GM18517 (cell line): ENCODE data around the gene SLC12A7.

Source experiments
- ATAC-seq: cut with Tn5 transposase; IDR thresholded peaks from one replicate; pipeline ENCODE4 v1.9.1; 2021; ENCODE audit warnings: mild to moderate bottlenecking, moderate library complexity; ENCODE audit not compliant: unreplicated experiment

SLC12A7 gene

GRCh38 chr5:1038417-1039209, 73.2 kb downstream of the SLC12A7 start:
- ATAC-seq: no peak

GRCh38 chr5:1037671-1038416, 74.0 kb downstream of the SLC12A7 start:
- ATAC-seq: no peak

GRCh38 chr5:1037123-1037670, 74.7 kb downstream of the SLC12A7 start:
- ATAC-seq: no peak

GRCh38 chr5:1036504-1037122, 75.2 kb downstream of the SLC12A7 start:
- ATAC-seq: no peak

GRCh38 chr5:1035421-1036405, 76.2 kb downstream of the SLC12A7 start:
- no peak for ATAC-seq

GRCh38 chr5:1034986-1035385, 76.9 kb downstream of the SLC12A7 start:
- no peak for ATAC-seq

GRCh38 chr5:1034421-1034905, 77.4 kb downstream of the SLC12A7 start:
- no peak for ATAC-seq

- no peak for ATAC-seq
Observed at GRCh38 chr5:1033606-1034420, 78.0 kb downstream of the SLC12A7 start.

GRCh38 chr5:1033178-1033577, 78.7 kb downstream of the SLC12A7 start:
- no peak for ATAC-seq

GRCh38 chr5:1032551-1033027, 79.3 kb downstream of the SLC12A7 start:
- no peak for ATAC-seq

- ATAC-seq: no peak
Observed at GRCh38 chr5:1032011-1032410, 79.9 kb downstream of the SLC12A7 start.

- no peak for ATAC-seq
Observed at GRCh38 chr5:1031306-1031959, 80.4 kb downstream of the SLC12A7 start.

- ATAC-seq: no peak
Observed at GRCh38 chr5:1030801-1031271, 81.0 kb downstream of the SLC12A7 start.

- no peak for ATAC-seq
Observed at GRCh38 chr5:1029945-1030625, 81.8 kb downstream of the SLC12A7 start.

- no peak for ATAC-seq
Observed at GRCh38 chr5:1029282-1029944, 82.5 kb downstream of the SLC12A7 start.

GRCh38 chr5:1028481-1029281, 83.2 kb downstream of the SLC12A7 start:
- ATAC-seq: no peak
